Osteoblast (primary cell): ENCODE results near the gene WDR3. TPM values are rescaled to one million over a fixed set of nuclear protein-coding genes. Genes with fewer than 3 reads are reported as not detected.

Experiments used
- DNase-seq: peaks from one replicate; pipeline ENCODE4 v3.0.0; 2011; ENCODE audit warnings: low spot score, mixed read lengths; ENCODE audit not compliant: insufficient read length; ENCODE audit errors: missing footprints
- H2AFZ ChIP-seq: 2 replicates; pipeline ENCODE4 v1.6.0; 2011; ENCODE audit warnings: mild to moderate bottlenecking, low read length
- H3K27ac ChIP-seq: 2 replicates; pipeline ENCODE4 v1.5.1; 2011; ENCODE audit warnings: mild to moderate bottlenecking, low read depth, low read length, moderate library complexity
- H3K27me3 ChIP-seq: 2 replicates; pipeline ENCODE4 v1.6.0; 2012; ENCODE audit warnings: mild to moderate bottlenecking, control low read depth, inconsistent platforms, low read length, moderate library complexity; ENCODE audit not compliant: insufficient read depth
- H3K36me3 ChIP-seq: 2 replicates; pipeline ENCODE4 v1.5.1; 2011; ENCODE audit warnings: mild to moderate bottlenecking, low read length, control low read depth, moderate library complexity; ENCODE audit not compliant: insufficient read depth
- H3K4me1 ChIP-seq: 2 replicates; pipeline ENCODE4 v1.5.1; 2011; ENCODE audit warnings: mild to moderate bottlenecking, low read length, control low read depth, moderate library complexity; ENCODE audit not compliant: insufficient read depth
- H3K4me2 ChIP-seq: 2 replicates; pipeline ENCODE4 v1.6.0; 2011; ENCODE audit warnings: mild to moderate bottlenecking, low read length; ENCODE audit not compliant: insufficient read depth
- H3K4me3 ChIP-seq: fragments of 200-600 bp; sonication (generic); 3 replicates; pipeline ENCODE4 v1.5.1; 2012; ENCODE audit warnings: mild to moderate bottlenecking, low read length, inconsistent platforms; ENCODE audit not compliant: insufficient read depth
- H3K79me2 ChIP-seq: 2 replicates; pipeline ENCODE4 v1.6.0; 2012; ENCODE audit warnings: mild to moderate bottlenecking, low read length, control low read depth, inconsistent platforms; ENCODE audit not compliant: insufficient read depth
- H3K9me3 ChIP-seq: 2 replicates; pipeline ENCODE4 v1.5.1; 2011; ENCODE audit warnings: low read depth, low read length, control low read depth
- H4K20me1 ChIP-seq: 2 replicates; pipeline ENCODE4 v1.6.0; 2012; ENCODE audit warnings: mild to moderate bottlenecking, low read length, control low read depth; ENCODE audit not compliant: insufficient read depth
- CTCF ChIP-seq: IDR thresholded peaks from 2 replicates; pipeline ENCODE4 v1.5.1; 2011; ENCODE audit warnings: mild to moderate bottlenecking, low read depth, low read length, moderate library complexity; ENCODE audit errors: extremely low read depth
- total RNA-seq: library from RNA; depleted of rRNA; stranded (reverse); fragments of >200 nt; gene quantifications from 2 replicates; pipeline ENCODE4 v1.2.3, GENCODE V29; 2012

Gene WDR3
- total RNA-seq, 1 donor, result 11.2 TPM

- no peak for TF ChIP-seq CTCF
- no peak overlapping the region for H2AFZ ChIP-seq
- peaks cover 64% of the 10 kb centered on the region for H3K79me2 ChIP-seq
- H3K36me3 ChIP-seq, result peaks cover 20% of the 10 kb centered on the region
- H3K4me1 ChIP-seq, result peaks cover 19% of the 10 kb centered on the region
- H3K27ac ChIP-seq, result no peak overlapping the region
- DNase-seq, result no peak
- no peak overlapping the region for H3K4me2 ChIP-seq
- no peaks in the 10 kb centered on the region for H3K27me3 ChIP-seq
- no peak overlapping the region for H3K4me3 ChIP-seq
- H4K20me1 ChIP-seq, result peaks cover 15% of the 10 kb centered on the region
- H3K9me3 ChIP-seq, result no peaks in the 10 kb centered on the region
Observed at GRCh38 chr1:117932576-117932975, 3.0 kb downstream of the WDR3 start.

GRCh38 chr1:117933769-117934168 lies 4.2 kb downstream of the WDR3 start:
- H4K20me1 ChIP-seq, result peaks cover 8% of the 10 kb centered on the region
- H3K79me2 ChIP-seq, result peaks cover 52% of the 10 kb centered on the region
- H3K4me2 ChIP-seq, result no peak overlapping the region
- no peaks in the 10 kb centered on the region for H3K27me3 ChIP-seq
- H3K4me3 ChIP-seq, result no peak overlapping the region
- H3K4me1 ChIP-seq, result peaks cover 12% of the 10 kb centered on the region
- no peak for TF ChIP-seq CTCF
- no peak for DNase-seq
- no peak overlapping the region for H2AFZ ChIP-seq
- H3K27ac ChIP-seq, result no peak overlapping the region
- H3K9me3 ChIP-seq, result no peaks in the 10 kb centered on the region
- peaks cover 32% of the 10 kb centered on the region for H3K36me3 ChIP-seq

GRCh38 chr1:117942293-117942692 lies 12.8 kb downstream of the WDR3 start:
- peaks cover 3% of the 10 kb centered on the region for H3K4me1 ChIP-seq
- H3K9me3 ChIP-seq, result no peaks in the 10 kb centered on the region
- no peaks in the 10 kb centered on the region for H4K20me1 ChIP-seq
- no peak overlapping the region for H3K4me3 ChIP-seq
- H3K27ac ChIP-seq, result no peak overlapping the region
- H3K4me2 ChIP-seq, result no peak overlapping the region
- DNase-seq, result peak; percentile 37
- no peaks in the 10 kb centered on the region for H3K79me2 ChIP-seq
- no peak for TF ChIP-seq CTCF
- peaks cover 89% of the 10 kb centered on the region for H3K36me3 ChIP-seq
- H2AFZ ChIP-seq, result no peak overlapping the region
- no peaks in the 10 kb centered on the region for H3K27me3 ChIP-seq

GRCh38 chr1:117952386-117952785 lies 22.8 kb downstream of the WDR3 start:
- no peak for DNase-seq
- Histone ChIP-seq H3K27me3 (no peaks in the 10 kb centered on the region), H2AFZ (no peak overlapping the region), H3K27ac (no peak overlapping the region), H3K4me2 (no peak overlapping the region), H3K4me1 (no peaks in the 10 kb centered on the region), H3K79me2 (no peaks in the 10 kb centered on the region), H3K4me3 (no peak overlapping the region), H3K36me3 (peaks cover 87% of the 10 kb centered on the region), H3K9me3 (no peaks in the 10 kb centered on the region), H4K20me1 (no peaks in the 10 kb centered on the region)
- no peak for TF ChIP-seq CTCF
